Gastrocnemius medialis (tissue), 4 donors: Measurements from ENCODE around the gene PCYT2. TPM values are rescaled to one million over a fixed set of nuclear protein-coding genes. Genes with fewer than 3 reads are reported as not detected.

Source experiments
- ATAC-seq, 2 donors: fragments of 150-250 bp; one replicate each; pipeline ENCODE4 v1.9.1; 2016
- DNase-seq, 2 donors: peaks; one replicate each; pipeline ENCODE4 v3.0.0-alpha.2; 2019
- H3K27ac ChIP-seq, 4 donors: fragments of 200-600 bp; sonication (generic); 1 replicate in 1 of 4; 2 replicates in 3 of 4; pipeline ENCODE4 v1.5.1; 2016 to 2018; ENCODE audit warnings: mild to moderate bottlenecking in 2 of 4, moderate library complexity in 1 of 4
- H3K27me3 ChIP-seq, 3 donors: fragments of 200-600 bp; sonication (generic) in 2 of 3; 1 replicate in 1 of 3; 2 replicates in 2 of 3; pipeline versions ENCODE4 v1.5.1 to v1.6.0; 2016 to 2019; ENCODE audit warnings: mild to moderate bottlenecking in 1 of 3, moderate library complexity in 1 of 3
- H3K36me3 ChIP-seq, 2 donors: fragments of 200-600 bp; sonication (generic) in 1 of 2; one replicate each; pipeline ENCODE4 v1.5.1; 2017 to 2018
- H3K4me1 ChIP-seq, 2 donors: fragments of 200-600 bp; sonication (generic) in 1 of 2; one replicate each; pipeline ENCODE4 v1.5.1; 2016 to 2017; ENCODE audit warnings: mild to moderate bottlenecking in 2 of 2
- H3K4me3 ChIP-seq, 4 donors: fragments of 200-600 bp; sonication (generic) in 3 of 4; 1 replicate in 1 of 4; 2 replicates in 3 of 4; pipeline ENCODE4 v1.5.1; 2016 to 2019; ENCODE audit warnings: mild to moderate bottlenecking in 2 of 4
- H3K9me3 ChIP-seq, 3 donors: fragments of 200-600 bp; sonication (generic) in 2 of 3; 1 replicate in 1 of 3; 2 replicates in 2 of 3; pipeline ENCODE4 v1.5.1; 2016 to 2019
- CTCF ChIP-seq, 5 experiments: fragments of 450-650 bp in 3 of 5; fragments of 200-600 bp in 2 of 5; sonication (generic) in 2 of 5; IDR thresholded peaks in 4 of 5; conservative IDR thresholded peaks in 1 of 5; 1 replicate in 4 of 5; 2 replicates in 1 of 5; pipeline ENCODE4 v1.5.1; 2016 to 2019; ENCODE audit warnings: antibody characterized with exemption in 5 of 5, mild to moderate bottlenecking in 3 of 5, moderate library complexity in 3 of 5
- POLR2A ChIP-seq, 2 donors: fragments of 450-650 bp; IDR thresholded peaks; one replicate each; pipeline ENCODE4 v1.6.1; 2017; ENCODE audit warnings: antibody characterized with exemption in 2 of 2, mild to moderate bottlenecking in 2 of 2, moderate library complexity in 2 of 2
- in situ Hi-C, 4 donors: fragments of 200-750 bp; cut with MboI; loops; one replicate each; pipeline versions ENCODE4 v1.15.0 to v1.8.0; 2017; ENCODE audit warnings: low sequenced_read_pairs in 4 of 4
- intact Hi-C: fragments of 100-400 bp; cut with DNase I; formaldehyde crosslinking; loops from one replicate; pipeline ENCODE4 v1.15.1; 2023; ENCODE audit warnings: low total_unique reads
- total RNA-seq, 4 donors: library from RNA; depleted of rRNA; stranded (reverse); fragments of >200 nt; gene quantifications; one replicate each; pipeline versions ENCODE4 v1.1.0 to v1.2.3, GENCODE V29; 2016

Gene PCYT2
- total RNA-seq, 4 donors from 2014 or later: 22.6 to 44.8 (median 37.1) TPM

GRCh38 chr17:81925860-81926450, 14.8 kb upstream of the PCYT2 start:
- Histone ChIP-seq H3K27ac (peak overlapping the region; percentile 90 to 98 (median 93)), H3K4me1 (peaks cover 56 to 60% of the 10 kb centered on the region in 2 donors), H3K9me3 (no peaks in the 10 kb centered on the region), H3K36me3 (peaks cover 0 to 8% of the 10 kb centered on the region in 2 donors), H3K27me3 (peaks cover 0 to 3% (median 0%) of the 10 kb centered on the region in 3 donors), H3K4me3 (peak overlapping the region; percentile 68 to 89 (median 77))
- in situ Hi-C loops (no loop called here), intact Hi-C loops (loop anchor here (2.0 to 10.0 kb wide), 3 partner anchors 39 to 601 kb away; partner anchors contain the start of genes CYBC1 and NARF)
- DNase-seq (no peak), ATAC-seq (no peak)
- no peak for TF ChIP-seq CTCF (IDR thresholded peaks at IDR 0.05 in 4 of 5, conservative IDR thresholded peaks at IDR 0.05 in 1 of 5)
- TF ChIP-seq POLR2A (IDR thresholded peaks at IDR 0.05): no peak

- DNase-seq (no peak), ATAC-seq (no peak)
- intact Hi-C loops (loop anchor here (10.0 kb wide), 2 partner anchors 530 to 600 kb away; partner anchors contain the start of genes CYBC1 and NARF), in situ Hi-C loops (no loop called here)
- TF ChIP-seq POLR2A (IDR thresholded peaks at IDR 0.05) (no peak), CTCF (IDR thresholded peaks at IDR 0.05 in 4 of 5, conservative IDR thresholded peaks at IDR 0.05 in 1 of 5) (no peak)
- H3K27me3 ChIP-seq: peaks cover 0 to 3% (median 0%) of the 10 kb centered on the region in 3 donors
- peaks cover 0 to 8% of the 10 kb centered on the region in 2 donors for H3K36me3 ChIP-seq
- H3K9me3 ChIP-seq: no peaks in the 10 kb centered on the region
- peak overlapping the region; percentile 50 to 71 (median 60) for H3K4me3 ChIP-seq
- H3K4me1 ChIP-seq: peaks cover 67 to 71% of the 10 kb centered on the region in 2 donors
- peak overlapping the region; percentile 90 to 98 (median 93) for H3K27ac ChIP-seq
Observed at GRCh38 chr17:81924557-81925532, 13.6 kb upstream of the PCYT2 start.

GRCh38 chr17:81923302-81924260, 12.4 kb upstream of the PCYT2 start:
- in situ Hi-C loops (no loop called here), intact Hi-C loops (loop anchor here (10.0 kb wide), 2 partner anchors 531 to 599 kb away; partner anchors contain the start of genes CYBC1 and NARF)
- ATAC-seq (peak; percentile 54 to 59), DNase-seq (peak; percentile 70 to 85)
- Histone ChIP-seq H3K9me3 (no peaks in the 10 kb centered on the region), H3K27me3 (peaks cover 0 to 3% (median 0%) of the 10 kb centered on the region in 3 donors), H3K4me3 (peak overlapping the region; percentile 50 to 71 (median 60)), H3K27ac (peak overlapping the region; percentile 90 to 98 (median 93)), H3K4me1 (peaks cover 78 to 81% of the 10 kb centered on the region in 2 donors), H3K36me3 (peaks cover 0 to 12% of the 10 kb centered on the region in 2 donors)
- TF ChIP-seq CTCF (IDR thresholded peaks at IDR 0.05 in 4 of 5, conservative IDR thresholded peaks at IDR 0.05 in 1 of 5) (no peak), POLR2A (IDR thresholded peaks at IDR 0.05) (peak; percentile 32 to 41)
